ENCODE measurements around the gene F2.

DNA sequence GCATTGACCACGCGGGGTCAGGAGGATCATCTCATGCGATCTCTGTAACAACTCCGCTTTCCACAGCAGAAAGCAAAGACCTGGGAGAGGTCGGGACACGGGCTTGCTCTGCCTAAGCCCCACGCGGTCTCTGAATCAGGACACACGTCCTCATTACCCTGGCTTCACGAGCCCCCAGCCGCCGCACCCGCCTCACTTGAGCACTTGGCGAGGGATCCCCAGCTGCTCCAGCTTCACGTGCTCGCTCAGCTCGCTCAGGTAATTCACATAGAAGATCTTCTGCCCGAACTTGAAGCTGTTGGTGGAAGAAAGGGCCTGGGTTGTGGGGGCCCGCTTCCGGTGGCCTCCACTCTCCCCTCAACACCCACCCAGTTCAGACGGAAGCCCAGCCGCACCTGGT lies 38.2 kb upstream of the F2 start:
- TF ChIP-seq, protein P1, sequence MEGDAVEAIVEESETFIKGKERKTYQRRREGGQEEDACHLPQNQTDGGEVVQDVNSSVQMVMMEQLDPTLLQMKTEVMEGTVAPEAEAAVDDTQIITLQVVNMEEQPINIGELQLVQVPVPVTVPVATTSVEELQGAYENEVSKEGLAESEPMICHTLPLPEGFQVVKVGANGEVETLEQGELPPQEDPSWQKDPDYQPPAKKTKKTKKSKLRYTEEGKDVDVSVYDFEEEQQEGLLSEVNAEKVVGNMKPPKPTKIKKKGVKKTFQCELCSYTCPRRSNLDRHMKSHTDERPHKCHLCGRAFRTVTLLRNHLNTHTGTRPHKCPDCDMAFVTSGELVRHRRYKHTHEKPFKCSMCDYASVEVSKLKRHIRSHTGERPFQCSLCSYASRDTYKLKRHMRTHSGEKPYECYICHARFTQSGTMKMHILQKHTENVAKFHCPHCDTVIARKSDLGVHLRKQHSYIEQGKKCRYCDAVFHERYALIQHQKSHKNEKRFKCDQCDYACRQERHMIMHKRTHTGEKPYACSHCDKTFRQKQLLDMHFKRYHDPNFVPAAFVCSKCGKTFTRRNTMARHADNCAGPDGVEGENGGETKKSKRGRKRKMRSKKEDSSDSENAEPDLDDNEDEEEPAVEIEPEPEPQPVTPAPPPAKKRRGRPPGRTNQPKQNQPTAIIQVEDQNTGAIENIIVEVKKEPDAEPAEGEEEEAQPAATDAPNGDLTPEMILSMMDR (IDR thresholded peaks at IDR 0.05; ENCODE audit: borderline replicate concordance, extremely low read depth, low read length, poor library complexity, severe bottlenecking): no peak
- no peak for TF ChIP-seq EZH2 (IDR thresholded peaks at IDR 0.05; ENCODE audit: borderline replicate concordance, low read depth, low read length, severe bottlenecking)
